K562 (cell line): ENCODE data around the gene LSP1. TPM values are rescaled to one million over a fixed set of nuclear protein-coding genes. Genes with fewer than 3 reads are reported as not detected.

Source experiments
- ATAC-seq: fragments of 200-7000 bp; cut with Tn5 transposase; 3 replicates; pipeline ENCODE4 v1.9.1; 2020; ENCODE audit warnings: moderate library complexity
- BruUV-seq: library from RNA; stranded (reverse); fragments of 400-500 nt; replicated peaks from 2 replicates; lab custom pipeline; 2021; lab: Mats Ljungman, UMichigan
- CTCF ChIA-PET: fragments of 300-600 bp; formaldehyde crosslinking; extraction: SDS; loops from one replicate; lab custom pipeline; 2021; ENCODE audit warnings: low intra/inter-chr PET ratio; lab: Yijun Ruan, JAX
- POLR2A ChIA-PET: fragments of 300-600, 350-650 bp; sonication (Branson Sonifier 250); formaldehyde crosslinking; extraction: SDS; loops from one replicate; lab custom pipeline; 2021; ENCODE audit warnings: antibody characterized with exemption, inconsistent platforms; lab: Yijun Ruan, JAX
- DNase-seq, 4 experiments: peaks; one replicate each; pipeline versions ENCODE4 v3.0.0 to v3.0.0-alpha.2; 2011 to 2018; ENCODE audit warnings: low spot score in 3 of 4, mixed read lengths in 3 of 4; ENCODE audit errors: extremely low read depth in 1 of 4
- FAIRE-seq: peaks from 2 replicates; lab custom pipeline; 2011; peaks lifted over from hg19 to GRCh38; lab: Jason Lieb, UNC
- H2AFZ ChIP-seq: 2 replicates; pipeline ENCODE4 v1.6.0; 2011; ENCODE audit warnings: low read depth, low read length, control low read depth, inconsistent platforms
- H3K27ac ChIP-seq: fragments of 200-600 bp; 3 replicates; pipeline ENCODE4 v1.8.0; 2011; ENCODE audit warnings: low read depth, mild to moderate bottlenecking, control low read depth, inconsistent platforms, low read length, moderate library complexity, mixed read lengths; ENCODE audit errors: extremely low read depth
- H3K27me3 ChIP-seq, 2 experiments: fragments of 300-600 bp in 1 of 2; 2 replicates in 1 of 2; 3 replicates in 1 of 2; pipeline versions ENCODE4 v1.6.0 to v1.8.0; 2011; ENCODE audit warnings: inconsistent platforms in 2 of 2, low read length in 2 of 2, mild to moderate bottlenecking in 1 of 2, mixed read lengths in 1 of 2, moderate library complexity in 1 of 2; ENCODE audit not compliant: control insufficient read depth in 2 of 2, insufficient read depth in 2 of 2
- H3K36me3 ChIP-seq: fragments of 300-600 bp; 3 replicates; pipeline ENCODE4 v1.8.0; 2011; ENCODE audit warnings: mild to moderate bottlenecking, low read length, inconsistent platforms; ENCODE audit not compliant: control insufficient read depth, insufficient read depth
- H3K4me1 ChIP-seq, 2 experiments: fragments of 200-600 bp in 1 of 2; replicated peaks in 1 of 2; 2 replicates in 1 of 2; 3 replicates in 1 of 2; pipeline versions ENCODE4 v1.5.1 to v1.8.0; 2011; ENCODE audit warnings: inconsistent platforms in 2 of 2, low read length in 2 of 2, mild to moderate bottlenecking in 1 of 2, mixed read lengths in 1 of 2, moderate library complexity in 1 of 2; ENCODE audit not compliant: control insufficient read depth in 2 of 2, insufficient read depth in 2 of 2
- H3K4me2 ChIP-seq: 2 replicates; pipeline ENCODE4 v1.6.1; 2011; ENCODE audit warnings: low read length, control low read depth, inconsistent platforms, mixed read lengths; ENCODE audit not compliant: insufficient read depth
- H3K4me3 ChIP-seq: fragments of 200-600 bp; sonication (generic), shearing (Covaris generic); 2 replicates; pipeline ENCODE4 v1.5.1; 2016; ENCODE audit warnings: control low read depth, inconsistent platforms
- H3K79me2 ChIP-seq: fragments of 200-600 bp; 3 replicates; pipeline ENCODE4 v1.8.0; 2011; ENCODE audit warnings: low read length, inconsistent platforms; ENCODE audit not compliant: control insufficient read depth, insufficient read depth
- H3K9ac ChIP-seq, 2 experiments: 2 replicates each; pipeline versions ENCODE4 v1.6.0 to v1.6.1; 2011; ENCODE audit warnings: low read depth in 2 of 2, low read length in 2 of 2, control low read depth in 1 of 2, inconsistent platforms in 1 of 2, mild to moderate bottlenecking in 1 of 2, mixed read lengths in 1 of 2; ENCODE audit not compliant: insufficient read depth in 1 of 2
- H3K9me1 ChIP-seq: one replicate; pipeline ENCODE4 v1.6.0; 2011; ENCODE audit warnings: inconsistent platforms, mild to moderate bottlenecking, low read length, moderate library complexity; ENCODE audit not compliant: control insufficient read depth, insufficient read depth
- H3K9me3 ChIP-seq: replicated peaks from 2 replicates; pipeline ENCODE4 v1.5.1; 2011; ENCODE audit warnings: low read depth, low read length, inconsistent platforms; ENCODE audit not compliant: control insufficient read depth, insufficient read depth
- H4K20me1 ChIP-seq: replicated peaks from 2 replicates; pipeline ENCODE4 v1.6.1; 2011; ENCODE audit warnings: low read length, inconsistent platforms, mixed read lengths; ENCODE audit not compliant: control insufficient read depth, insufficient read depth
- ARID1B ChIP-seq: fragments of 450-650 bp; IDR thresholded peaks from 2 replicates; pipeline ENCODE4 v1.6.1; 2016; ENCODE audit warnings: antibody characterized with exemption, mild to moderate bottlenecking, inconsistent platforms
- E2F6 ChIP-seq, 2 experiments: IDR thresholded peaks; 2 replicates each; pipeline ENCODE4 v1.6.1; 2011; ENCODE audit warnings: borderline replicate concordance in 1 of 2, control low read depth in 1 of 2, low read depth in 1 of 2, low read length in 1 of 2, mild to moderate bottlenecking in 1 of 2, mixed read lengths in 1 of 2, moderate library complexity in 1 of 2; ENCODE audit not compliant: insufficient read depth in 1 of 2, insufficient read length in 1 of 2, poor library complexity in 1 of 2, severe bottlenecking in 1 of 2; ENCODE audit errors: extremely low read depth in 1 of 2
- FOSL1 ChIP-seq: fragments of 200-800 bp; sonication (Bioruptor generic); conservative IDR thresholded peaks from 2 replicates; pipeline ENCODE4 v1.6.1; 2016; ENCODE audit warnings: missing genetic modification characterization, missing compliant biosample characterization
- GATAD2A ChIP-seq: fragments of 450-650 bp; IDR thresholded peaks from 2 replicates; pipeline ENCODE4 v1.6.1; 2017
- JUND ChIP-seq, 2 experiments: IDR thresholded peaks; 2 replicates in 1 of 2; 3 replicates in 1 of 2; pipeline ENCODE4 v1.6.1; 2011; ENCODE audit warnings: borderline replicate concordance in 2 of 2, low read depth in 2 of 2, low read length in 2 of 2, improper control_type of control experiment in 1 of 2, missing biosample characterization in 1 of 2, missing genetic modification characterization in 1 of 2, missing genetic modification reagents in 1 of 2
- SIRT6 ChIP-seq: IDR thresholded peaks from one replicate; pipeline ENCODE4 v1.6.1; 2012; ENCODE audit warnings: low read depth, mild to moderate bottlenecking, control low read depth, inconsistent platforms, low read length, moderate library complexity
- SMAD4 ChIP-seq: fragments of 250-450 bp; sonication (Bioruptor Pico); conservative IDR thresholded peaks from 2 replicates; pipeline ENCODE4 v1.8.0; 2021; ENCODE audit warnings: inconsistent platforms, mild to moderate bottlenecking, moderate library complexity
- SMARCE1 ChIP-seq: fragments of 450-650 bp; IDR thresholded peaks from 2 replicates; pipeline ENCODE4 v1.7.1; 2016; ENCODE audit warnings: mild to moderate bottlenecking
- TCF3 ChIP-seq: sonication (generic); formaldehyde crosslinking; IDR thresholded peaks from 2 replicates; pipeline ENCODE4 v1.4.0; 2020; ENCODE audit warnings: mild to moderate bottlenecking, missing genetic modification reagents
- ZNF280B ChIP-seq: fragments of 250-450 bp; sonication (Bioruptor Pico); IDR thresholded peaks from 2 replicates; pipeline ENCODE4 v1.5.1; 2021; ENCODE audit warnings: mild to moderate bottlenecking
- WGBS: fragments of 100-300 bp; shearing (Covaris generic); methylation state at CpG from one replicate; pipeline ENCODE4 v1.1.6; 2016; ENCODE audit warnings: low coverage, mixed read lengths; ENCODE audit not compliant: insufficient coverage; ENCODE audit errors: missing lambda C conversion rate; 5-methylcytosine and 5-hydroxymethylcytosine counted together
- in situ Hi-C: fragments of 300-500 bp; cut with MboI; formaldehyde crosslinking; loops from 4 replicates; pipeline ENCODE4 v1.15.0; 2018; ENCODE audit warnings: inconsistent platforms, mixed read lengths
- intact Hi-C: fragments of 100-400 bp; cut with micrococcal nuclease; formaldehyde crosslinking; loops from 2 replicates; pipeline ENCODE4 v1.14.2; 2022
- polyA plus RNA-seq, 8 experiments: library from polyadenylated mRNA; depleted of rRNA in 4 of 8; stranded (reverse) in 5 of 8; unstranded in 3 of 8; fragments of >200 nt; fragmentation: Nextera tagmentation in 2 of 8; fragmentation: Illumina TruSeq in 1 of 8; extraction: Ambion mirVana in 2 of 8; extraction: Trizol in 1 of 8; gene quantifications; 2 replicates each; pipeline versions ENCODE4 v1.2.1 to v1.2.3, GENCODE V29; 2011 to 2014; ENCODE audit warnings: inconsistent platforms in 1 of 8, missing spikeins in 1 of 8
- total RNA-seq, 7 experiments: library from RNA; depleted of rRNA in 6 of 7; stranded (reverse); fragments of >200 nt in 6 of 7; fragmentation: Illumina TruSeq in 2 of 7; extraction: Trizol in 2 of 7; gene quantifications; 2 replicates each; pipeline versions ENCODE4 v1.2.1 to v1.2.3, GENCODE V29; 2011 to 2021; ENCODE audit warnings: low replicate concordance in 1 of 7
- TF ChIP-seq, protein P1 (sequence below), 2 experiments: fragments of 450-650 bp in 1 of 2; IDR thresholded peaks; 2 replicates each; pipeline ENCODE4 v1.6.1; 2011 to 2017; ENCODE audit warnings: low read depth in 2 of 2, antibody characterized with exemption in 1 of 2, borderline replicate concordance in 1 of 2, low read length in 1 of 2, mild to moderate bottlenecking in 1 of 2, mixed read lengths in 1 of 2; ENCODE audit not compliant: control insufficient read depth in 1 of 2

LSP1 gene
- total and polyA plus RNA-seq, 9 of the 15 experiments (the other 6 are each of a cell fraction or from before 2014, with no cell fraction given), result 0.08 to 2.9 (median 0.65) TPM; not detected in 2

- intact Hi-C loops, result no loop called here
- peak; percentile 74 for ATAC-seq
- Histone ChIP-seq H3K27me3 (peaks cover 10 to 50% of the 10 kb centered on the region in 2 experiments; a peak in 4 of 5 replicates), H3K27ac (no peak overlapping the region), H3K79me2 (no peaks in the 10 kb centered on the region), H2AFZ (no peak overlapping the region), H3K4me2 (no peak overlapping the region), H4K20me1 (0 out of 2 replicates have a peak, but pooled peaks cover 2% of the 10 kb centered on the region), H3K9me3 (no peaks in the 10 kb centered on the region), H3K9me1 (no peaks in the 10 kb centered on the region), H3K36me3 (no peaks in the 10 kb centered on the region), H3K4me3 (no peak overlapping the region), H3K9ac (peak overlapping the region in 1 of 2 experiments; percentile 52; a peak in 1 of 4 replicates), H3K4me1 (peaks cover 0 to 17% of the 10 kb centered on the region in 2 experiments; a peak in 2 of 5 replicates)
- FAIRE-seq, result no peak
- ChIA-PET POLR2A (interaction anchor here (1.6 kb wide), 1 partner anchor 10 kb away, joined by 3 read pairs; no protein-coding TSS in a partner anchor), CTCF (interaction anchor here (0.6 kb wide), 1 partner anchor 54 kb away, joined by 5 read pairs; no protein-coding TSS in a partner anchor)
- peak; percentile 33 to 66 (median 59) for DNase-seq
- under 1% methylated on average over 18 of the region's 27 CpGs for WGBS
- BruUV-seq, result no TSS peak
- in situ Hi-C loops, result no loop called here
- TF ChIP-seq, protein P1, sequence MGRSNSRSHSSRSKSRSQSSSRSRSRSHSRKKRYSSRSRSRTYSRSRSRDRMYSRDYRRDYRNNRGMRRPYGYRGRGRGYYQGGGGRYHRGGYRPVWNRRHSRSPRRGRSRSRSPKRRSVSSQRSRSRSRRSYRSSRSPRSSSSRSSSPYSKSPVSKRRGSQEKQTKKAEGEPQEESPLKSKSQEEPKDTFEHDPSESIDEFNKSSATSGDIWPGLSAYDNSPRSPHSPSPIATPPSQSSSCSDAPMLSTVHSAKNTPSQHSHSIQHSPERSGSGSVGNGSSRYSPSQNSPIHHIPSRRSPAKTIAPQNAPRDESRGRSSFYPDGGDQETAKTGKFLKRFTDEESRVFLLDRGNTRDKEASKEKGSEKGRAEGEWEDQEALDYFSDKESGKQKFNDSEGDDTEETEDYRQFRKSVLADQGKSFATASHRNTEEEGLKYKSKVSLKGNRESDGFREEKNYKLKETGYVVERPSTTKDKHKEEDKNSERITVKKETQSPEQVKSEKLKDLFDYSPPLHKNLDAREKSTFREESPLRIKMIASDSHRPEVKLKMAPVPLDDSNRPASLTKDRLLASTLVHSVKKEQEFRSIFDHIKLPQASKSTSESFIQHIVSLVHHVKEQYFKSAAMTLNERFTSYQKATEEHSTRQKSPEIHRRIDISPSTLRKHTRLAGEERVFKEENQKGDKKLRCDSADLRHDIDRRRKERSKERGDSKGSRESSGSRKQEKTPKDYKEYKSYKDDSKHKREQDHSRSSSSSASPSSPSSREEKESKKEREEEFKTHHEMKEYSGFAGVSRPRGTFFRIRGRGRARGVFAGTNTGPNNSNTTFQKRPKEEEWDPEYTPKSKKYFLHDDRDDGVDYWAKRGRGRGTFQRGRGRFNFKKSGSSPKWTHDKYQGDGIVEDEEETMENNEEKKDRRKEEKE (IDR thresholded peaks at IDR 0.05; ENCODE audit: borderline replicate concordance in 1 of 2, control insufficient read depth in 1 of 2, low read depth in 2 of 2, low read length in 1 of 2), result no peak
- peak; percentile 77 for TF ChIP-seq ARID1B
- TF ChIP-seq SMAD4, result no peak
- no peak for TF ChIP-seq SIRT6
- peak; percentile 82 for TF ChIP-seq FOSL1 (tag)
- TF ChIP-seq SMARCE1, result peak; percentile 78; the same call in 1 of the 2 replicates
- peak; percentile 67; the same call in 1 of the 2 replicates for TF ChIP-seq JUND (IDR thresholded peaks at IDR 0.05; ENCODE audit: borderline replicate concordance, low read depth, low read length)
- TF ChIP-seq JUND (tag; IDR thresholded peaks at IDR 0.05; ENCODE audit: borderline replicate concordance, low read depth, low read length), result no peak; the same call in 2 of the 3 replicates
- TF ChIP-seq ZNF280B (CRISPR knock-in tag), result no peak
- TF ChIP-seq E2F6 (IDR thresholded peaks at IDR 0.05; ENCODE audit: borderline replicate concordance in 1 of 2, extremely low read depth in 1 of 2, insufficient read depth in 1 of 2, insufficient read length in 1 of 2, low read depth in 1 of 2, low read length in 1 of 2, poor library complexity in 1 of 2, severe bottlenecking in 1 of 2), result peak in 1 of 2 experiments; percentile 24
- no peak for TF ChIP-seq TCF3
- 0 out of 2 replicates have a peak, but pooled peaks have one; percentile 39 for TF ChIP-seq GATAD2A
These were observed 10.7 kb downstream of the LSP1 start for GRCh38 chr11:1863352-1864216.
